ENCODE results near the gene SLC39A3.

The SLC39A3 gene

GRCh38 chr19:2744113-2744512, 4.3 kb upstream of the SLC39A3 start:
- DNase-seq, result no peak

- DNase-seq, result no peak
Measured at GRCh38 chr19:2743099-2743498, 3.3 kb upstream of the SLC39A3 start.

GRCh38 chr19:2740314-2740656, 468 bp upstream of the SLC39A3 start:
- no peak for DNase-seq

- no peak for DNase-seq
Measured at GRCh38 chr19:2736550-2737190, 3.1 kb downstream of the SLC39A3 start.

GRCh38 chr19:2735374-2735773, 4.4 kb downstream of the SLC39A3 start:
- no peak for DNase-seq

- DNase-seq, result no peak
Measured at GRCh38 chr19:2734589-2735288, 5.1 kb downstream of the SLC39A3 start.

- no peak for DNase-seq
Measured at GRCh38 chr19:2733930-2734588, 5.8 kb downstream of the SLC39A3 start.

- DNase-seq, result no peak
Measured at GRCh38 chr19:2732883-2733282, 6.9 kb downstream of the SLC39A3 start.

GRCh38 chr19:2732157-2732725, 7.6 kb downstream of the SLC39A3 start:
- DNase-seq, result no peak

- no peak for DNase-seq
Measured at GRCh38 chr19:2731181-2731995, 8.4 kb downstream of the SLC39A3 start.

GRCh38 chr19:2729943-2730818, 9.6 kb downstream of the SLC39A3 start:
- DNase-seq, result no peak

GRCh38 chr19:2728783-2729387, 10.9 kb downstream of the SLC39A3 start:
- no peak for DNase-seq

GRCh38 chr19:2727640-2727944, 12.2 kb downstream of the SLC39A3 start:
- DNase-seq, result no peak

GRCh38 chr19:2726904-2727639, 12.7 kb downstream of the SLC39A3 start:
- no peak for DNase-seq

GRCh38 chr19:2726160-2726855, 13.5 kb downstream of the SLC39A3 start:
- DNase-seq, result no peak

GRCh38 chr19:2724148-2724557, 15.7 kb downstream of the SLC39A3 start:
- no peak for DNase-seq

- DNase-seq, result no peak
Measured at GRCh38 chr19:2723747-2724146, 16.1 kb downstream of the SLC39A3 start.

GRCh38 chr19:2723345-2723715, 16.5 kb downstream of the SLC39A3 start:
- DNase-seq, result no peak

GRCh38 chr19:2722541-2723344, 17.1 kb downstream of the SLC39A3 start:
- no peak for DNase-seq

All from NCI-H1105 treated with DMSO at 0.1 percent for 48 hours (cell line).